Tibial nerve (tissue), 4 donors: Measurements from ENCODE around the gene TRIM24.

ENCODE experiments used
- CTCF ChIP-seq, 5 experiments: fragments of 200-600 bp in 3 of 5; fragments of 450-650 bp in 2 of 5; sonication (generic) in 3 of 5; IDR thresholded peaks; one replicate each; pipeline ENCODE4 v1.5.1; 2016 to 2019; ENCODE audit warnings: antibody characterized with exemption in 5 of 5, mild to moderate bottlenecking in 3 of 5, moderate library complexity in 2 of 5
- EP300 ChIP-seq, 2 donors: sonication (generic); formaldehyde crosslinking; IDR thresholded peaks; one replicate each; pipeline ENCODE4 v1.6.1; 2017; ENCODE audit warnings: antibody characterized with exemption in 2 of 2, mild to moderate bottlenecking in 1 of 2
- POLR2A ChIP-seq, 2 donors: fragments of 450-650 bp; IDR thresholded peaks; one replicate each; pipeline ENCODE4 v1.6.1; 2017; ENCODE audit warnings: antibody characterized with exemption in 2 of 2, mild to moderate bottlenecking in 2 of 2, moderate library complexity in 2 of 2

GRCh38 chr7:138434597-138435019, 25.5 kb upstream of the TRIM24 start:
- TF ChIP-seq CTCF (IDR thresholded peaks at IDR 0.05): no peak
- TF ChIP-seq POLR2A (IDR thresholded peaks at IDR 0.05): no peak
- no peak for TF ChIP-seq EP300 (IDR thresholded peaks at IDR 0.05)
